Daoy (cell line): Measurements from ENCODE around the gene HNRNPAB. TPM values are rescaled to one million over a fixed set of nuclear protein-coding genes. Genes with fewer than 3 reads are reported as not detected.
"Not testable (repeated sequence)": the region's sequence is repeated elsewhere in the genome, so short reads cannot be mapped to it uniquely, and the experiment has no call there.

Experiments
- DNase-seq: peaks from one replicate; pipeline ENCODE4 v3.0.0-alpha.2; 2015; ENCODE audit warnings: low read depth
- total RNA-seq: library from RNA; depleted of rRNA; stranded (reverse); fragments of >200 nt; shearing (Covaris generic); gene quantifications from 2 replicates; pipeline ENCODE4 v1.2.3, GENCODE V29; 2014; rRNA removed

HNRNPAB gene
- total RNA-seq, 1 experiment from 2014 or later, result 152 TPM

DNA sequence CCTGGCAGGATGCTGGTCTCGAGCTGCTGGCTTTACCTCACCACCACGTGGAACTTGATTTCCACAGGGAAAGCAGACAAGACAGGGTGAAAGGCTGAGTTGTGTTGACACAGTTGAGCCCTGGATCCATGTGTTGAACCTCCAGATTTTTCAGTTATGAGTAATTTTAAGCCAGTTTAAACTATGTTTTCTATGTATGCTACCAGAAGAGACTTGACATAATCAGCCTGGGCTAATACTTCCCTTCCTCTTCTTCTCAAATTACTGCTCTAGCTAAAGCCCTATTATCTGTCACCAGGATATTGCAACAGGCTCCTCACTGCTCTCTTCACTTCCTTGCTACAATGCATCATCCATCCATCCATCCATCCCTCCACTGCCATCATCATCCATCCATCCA, 40.2 kb downstream of the HNRNPAB start:
- DNase-seq, result no peak

GRCh38 chr5:178245389-178245788, 41.1 kb downstream of the HNRNPAB start:
- no peak for DNase-seq

DNA sequence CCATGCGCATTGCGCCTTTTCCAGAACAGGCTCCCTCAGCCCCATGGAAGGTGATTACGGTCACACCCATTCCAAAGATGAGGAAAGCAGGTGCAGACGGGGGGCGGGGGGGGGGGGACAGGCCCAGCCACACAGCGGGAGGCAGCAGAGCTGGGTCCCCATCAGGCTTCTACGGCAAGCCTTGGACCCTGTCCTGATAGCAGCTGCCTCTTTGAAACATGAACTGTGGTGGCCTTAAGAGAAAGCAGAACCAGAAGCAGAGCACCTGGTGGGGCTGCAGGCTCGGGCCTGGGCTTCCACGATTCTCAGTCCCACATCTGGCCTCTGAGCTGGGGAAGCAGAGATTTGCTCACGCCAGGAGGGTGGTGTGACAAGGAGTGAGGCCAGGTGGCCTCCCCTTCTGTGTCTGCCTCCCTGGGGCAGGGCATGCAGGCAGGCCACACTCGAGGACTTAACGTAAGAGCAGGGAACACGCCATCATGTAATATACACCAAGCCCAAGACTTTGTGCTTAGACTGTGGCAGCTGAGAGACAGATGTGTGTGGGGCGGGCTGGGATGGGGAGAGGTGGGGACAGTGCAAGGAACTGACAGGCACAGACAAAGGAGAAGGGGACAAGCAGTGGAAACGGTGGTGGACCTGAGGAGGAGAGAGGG, 42.4 kb downstream of the HNRNPAB start:
- DNase-seq, result no peak

GRCh38 chr5:178247481-178248456, 43.4 kb downstream of the HNRNPAB start:
- no peak for DNase-seq

- DNase-seq, result no peak
Observed at GRCh38 chr5:178248750-178249149, 44.4 kb downstream of the HNRNPAB start.

GRCh38 chr5:178249191-178249989, 45.1 kb downstream of the HNRNPAB start:
- peak; percentile 80 for DNase-seq

GRCh38 chr5:178250263-178250662, 45.9 kb downstream of the HNRNPAB start:
- DNase-seq, result no peak

- DNase-seq, result no peak
Observed at GRCh38 chr5:178252258-178252657, 47.9 kb downstream of the HNRNPAB start.

- DNase-seq, result not testable (repeated sequence)
Observed at GRCh38 chr5:178253632-178254031, 49.3 kb downstream of the HNRNPAB start.

- no peak for DNase-seq
Observed at GRCh38 chr5:178256746-178257145, 52.4 kb downstream of the HNRNPAB start.

- no peak for DNase-seq
Observed at GRCh38 chr5:178257650-178258049, 53.3 kb downstream of the HNRNPAB start.

DNA sequence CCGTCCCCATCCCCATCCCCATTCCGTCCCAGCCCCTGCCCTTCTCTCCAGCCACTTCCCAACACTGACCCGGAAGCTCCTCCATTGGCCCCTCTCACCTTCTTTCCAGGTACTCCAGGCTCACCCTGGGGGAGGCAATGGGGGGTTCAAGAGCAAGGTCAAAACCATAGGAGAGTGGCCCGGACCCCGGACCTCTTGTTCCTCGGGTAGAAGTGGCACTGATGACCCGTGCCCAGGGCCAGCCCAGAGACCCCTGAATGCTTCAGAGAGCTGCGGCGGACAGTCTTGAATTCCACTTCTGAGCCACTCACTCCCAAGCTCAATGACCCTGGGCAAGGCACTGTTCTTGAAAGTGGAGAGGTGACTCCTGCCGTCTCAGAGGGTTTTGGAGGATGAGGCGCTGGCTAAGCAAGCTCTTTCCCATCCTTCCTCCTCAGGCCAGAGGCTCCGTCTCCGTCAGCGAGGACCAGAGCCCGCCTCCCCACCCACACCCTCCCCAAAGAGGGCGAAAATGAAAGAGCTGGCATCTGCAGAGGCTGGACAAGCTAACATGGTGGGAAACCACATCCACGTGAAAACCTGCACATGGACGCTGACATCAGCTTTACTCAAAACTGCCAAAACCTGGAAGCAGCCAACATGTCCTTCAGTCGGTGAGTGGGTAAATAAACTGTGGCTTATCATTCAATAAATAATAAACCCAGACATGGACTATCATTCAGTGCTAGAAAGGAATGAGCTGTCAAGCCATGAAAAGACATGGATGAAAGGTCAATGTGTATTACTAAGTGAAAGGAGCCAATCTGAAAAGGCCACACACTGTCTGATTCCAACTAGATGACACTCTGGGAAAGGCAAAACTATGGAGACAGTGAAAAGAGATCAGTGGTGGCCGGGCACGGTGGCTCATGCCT, 55.5 kb downstream of the HNRNPAB start:
- DNase-seq, result peak; percentile 41

Other genes starting within 250 kb of the HNRNPAB start
- gene PROP1, start 208.3 kb upstream of the HNRNPAB start, total RNA-seq, result not detected in 2 replicates
- gene N4BP3, start 91.0 kb upstream of the HNRNPAB start, total RNA-seq, result 3.5 and 4.6 TPM in 2 replicates
- 19.2 and 34.8 TPM in 2 replicates for gene RMND5B, start 73.5 kb upstream of the HNRNPAB start, total RNA-seq
- 634 and 724 TPM in 2 replicates for gene NHP2, start 50.6 kb upstream of the HNRNPAB start, total RNA-seq
- gene GMCL2, start 17.2 kb upstream of the HNRNPAB start, total RNA-seq, result not detected in 2 replicates
- 12.3 and 14.1 TPM in 2 replicates for gene PHYKPL, start 28.3 kb downstream of the HNRNPAB start, total RNA-seq